ENCODE measurements around the gene ID2.

DNA sequence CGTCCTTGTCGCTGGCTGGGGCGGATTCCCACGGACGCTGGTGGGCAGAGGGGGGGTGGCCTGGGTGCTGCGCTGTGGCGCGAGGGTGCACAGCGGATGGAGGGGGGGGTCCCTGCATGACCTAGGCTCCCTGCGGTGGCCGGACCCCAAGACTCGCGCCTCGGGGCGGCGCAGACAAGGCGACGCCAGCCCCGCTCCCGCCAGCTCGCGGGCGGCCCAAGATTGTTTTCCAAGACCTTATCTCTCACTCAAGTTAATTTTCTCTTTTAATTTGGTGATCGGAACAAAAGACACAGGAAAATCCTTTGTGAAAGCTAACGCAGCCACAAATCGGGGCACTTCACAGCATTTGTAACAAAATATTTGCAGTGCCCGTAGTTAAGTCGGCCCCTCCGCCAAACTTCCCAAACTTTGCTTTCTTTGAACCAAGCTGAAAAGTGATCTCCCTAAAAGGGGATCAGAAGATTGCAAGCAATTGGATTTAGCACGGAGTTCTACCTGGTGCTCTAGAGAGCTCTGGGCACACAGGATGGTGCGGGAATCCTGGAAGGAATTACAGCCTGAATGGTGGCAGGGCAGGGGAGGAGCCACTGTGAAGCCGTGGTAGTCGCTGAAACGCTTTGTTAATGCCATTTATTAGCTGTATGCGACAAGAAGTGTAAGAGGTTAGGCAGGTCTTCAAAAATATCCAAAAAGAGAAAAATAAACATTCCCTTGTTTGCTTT lies 4.8 kb upstream of the ID2 start:
- no peak for TF ChIP-seq SP1 (IDR thresholded peaks at IDR 0.05)
- TF ChIP-seq, protein P1, sequence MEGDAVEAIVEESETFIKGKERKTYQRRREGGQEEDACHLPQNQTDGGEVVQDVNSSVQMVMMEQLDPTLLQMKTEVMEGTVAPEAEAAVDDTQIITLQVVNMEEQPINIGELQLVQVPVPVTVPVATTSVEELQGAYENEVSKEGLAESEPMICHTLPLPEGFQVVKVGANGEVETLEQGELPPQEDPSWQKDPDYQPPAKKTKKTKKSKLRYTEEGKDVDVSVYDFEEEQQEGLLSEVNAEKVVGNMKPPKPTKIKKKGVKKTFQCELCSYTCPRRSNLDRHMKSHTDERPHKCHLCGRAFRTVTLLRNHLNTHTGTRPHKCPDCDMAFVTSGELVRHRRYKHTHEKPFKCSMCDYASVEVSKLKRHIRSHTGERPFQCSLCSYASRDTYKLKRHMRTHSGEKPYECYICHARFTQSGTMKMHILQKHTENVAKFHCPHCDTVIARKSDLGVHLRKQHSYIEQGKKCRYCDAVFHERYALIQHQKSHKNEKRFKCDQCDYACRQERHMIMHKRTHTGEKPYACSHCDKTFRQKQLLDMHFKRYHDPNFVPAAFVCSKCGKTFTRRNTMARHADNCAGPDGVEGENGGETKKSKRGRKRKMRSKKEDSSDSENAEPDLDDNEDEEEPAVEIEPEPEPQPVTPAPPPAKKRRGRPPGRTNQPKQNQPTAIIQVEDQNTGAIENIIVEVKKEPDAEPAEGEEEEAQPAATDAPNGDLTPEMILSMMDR (IDR thresholded peaks at IDR 0.05; ENCODE audit: low read depth, low read length, missing input control), result no peak
